Amygdala (tissue), 56 donors: Measurements from ENCODE around the gene ERICH4.

Experiments used
- DNase-seq, 56 donors: peaks; one replicate each; lab custom pipeline; 2025; lab: John Stamatoyannopoulos, UW

The ERICH4 gene

GRCh38 chr19:41412953-41413352 lies 30.0 kb upstream of the ERICH4 start:
- DNase-seq: no peak

GRCh38 chr19:41413947-41414346 lies 29.0 kb upstream of the ERICH4 start:
- no peak for DNase-seq

- DNase-seq: no peak
Measured at GRCh38 chr19:41414461-41414860, 28.5 kb upstream of the ERICH4 start.

GRCh38 chr19:41415154-41415571 lies 27.8 kb upstream of the ERICH4 start:
- no peak for DNase-seq

- DNase-seq: no peak
Measured at GRCh38 chr19:41416194-41416674, 26.7 kb upstream of the ERICH4 start.

GRCh38 chr19:41420101-41420880 lies 22.7 kb upstream of the ERICH4 start:
- DNase-seq: peak in 5 of 56 donors; percentile 2 to 42 (median 12)

GRCh38 chr19:41421314-41421713 lies 21.6 kb upstream of the ERICH4 start:
- DNase-seq: no peak

GRCh38 chr19:41421973-41422372 lies 21.0 kb upstream of the ERICH4 start:
- DNase-seq: no peak

GRCh38 chr19:41422456-41422855 lies 20.5 kb upstream of the ERICH4 start:
- no peak for DNase-seq

GRCh38 chr19:41422955-41423354 lies 20.0 kb upstream of the ERICH4 start:
- DNase-seq: no peak

- no peak for DNase-seq
Measured at GRCh38 chr19:41424335-41425173, 18.4 kb upstream of the ERICH4 start.

GRCh38 chr19:41425174-41426115 lies 17.5 kb upstream of the ERICH4 start:
- DNase-seq: no peak

- DNase-seq: no peak
Measured at GRCh38 chr19:41426116-41426841, 16.7 kb upstream of the ERICH4 start.

GRCh38 chr19:41426952-41427646 lies 15.9 kb upstream of the ERICH4 start, which contains the start of gene B3GNT8:
B3GNT8 (minus strand) TSS chr19:41427374; CDS start chr19:41426778, 596 bp downstream.
- peak in 2 of 56 donors; percentile 13 to 16 for DNase-seq

GRCh38 chr19:41427647-41428480 lies 15.1 kb upstream of the ERICH4 start:
- DNase-seq: peak in 7 of 56 donors; percentile 8 to 38 (median 12)

- DNase-seq: no peak
Measured at GRCh38 chr19:41428481-41428859, 14.5 kb upstream of the ERICH4 start.

- DNase-seq: no peak
Measured at GRCh38 chr19:41430922-41431321, 12.0 kb upstream of the ERICH4 start.
